ENCODE measurements around the gene MAPKAP1.

GRCh38 chr9:125519734-125520133 lies 187.3 kb downstream of the MAPKAP1 start:
- TF ChIP-seq CREB5 (CRISPR knock-in tag; IDR thresholded peaks at IDR 0.05; ENCODE audit: low read depth) (no peak), ZFP3 (CRISPR knock-in tag; IDR thresholded peaks at IDR 0.05) (no peak), ISL1 (CRISPR knock-in tag; IDR thresholded peaks at IDR 0.05) (no peak), ZNF565 (CRISPR knock-in tag; conservative IDR thresholded peaks at IDR 0.05; ENCODE audit: low read depth) (no peak)
- TF ChIP-seq, protein P1, sequence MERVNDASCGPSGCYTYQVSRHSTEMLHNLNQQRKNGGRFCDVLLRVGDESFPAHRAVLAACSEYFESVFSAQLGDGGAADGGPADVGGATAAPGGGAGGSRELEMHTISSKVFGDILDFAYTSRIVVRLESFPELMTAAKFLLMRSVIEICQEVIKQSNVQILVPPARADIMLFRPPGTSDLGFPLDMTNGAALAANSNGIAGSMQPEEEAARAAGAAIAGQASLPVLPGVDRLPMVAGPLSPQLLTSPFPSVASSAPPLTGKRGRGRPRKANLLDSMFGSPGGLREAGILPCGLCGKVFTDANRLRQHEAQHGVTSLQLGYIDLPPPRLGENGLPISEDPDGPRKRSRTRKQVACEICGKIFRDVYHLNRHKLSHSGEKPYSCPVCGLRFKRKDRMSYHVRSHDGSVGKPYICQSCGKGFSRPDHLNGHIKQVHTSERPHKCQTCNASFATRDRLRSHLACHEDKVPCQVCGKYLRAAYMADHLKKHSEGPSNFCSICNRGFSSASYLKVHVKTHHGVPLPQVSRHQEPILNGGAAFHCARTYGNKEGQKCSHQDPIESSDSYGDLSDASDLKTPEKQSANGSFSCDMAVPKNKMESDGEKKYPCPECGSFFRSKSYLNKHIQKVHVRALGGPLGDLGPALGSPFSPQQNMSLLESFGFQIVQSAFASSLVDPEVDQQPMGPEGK (CRISPR knock-in tag; IDR thresholded peaks at IDR 0.05; ENCODE audit: borderline replicate concordance) = no peak
